Measurements from ENCODE around the gene TRPV4. TPM values are rescaled to one million over a fixed set of nuclear protein-coding genes. Genes with fewer than 3 reads are reported as not detected.

TRPV4 gene
- total and polyA plus RNA-seq, 9 of the 15 experiments (the other 6 are each of a cell fraction or from before 2014, with no cell fraction given) = 0.13 TPM; not detected in 8

GRCh38 chr12:109777544-109777943 is 55.7 kb downstream of the TRPV4 start:
- in situ Hi-C loops (cut with MboI) = loop anchor here (5.0 kb wide), 2 partner anchors 185 to 260 kb away; no protein-coding TSS in a partner anchor
- H2AFZ ChIP-seq (ENCODE audit: low read depth, low read length) = no peak overlapping the region; the same call in 1 of the 2 replicates
- BruUV-seq (replicated peaks) = no TSS peak
- FAIRE-seq (no peak), ATAC-seq (peak; percentile 46; the same call in 2 of the 3 replicates), DNase-seq (ENCODE audit: extremely low read depth in 1 of 4, low spot score in 3 of 4) (peak; percentile 27 to 85 (median 78))
- ChIA-PET CTCF (ENCODE audit: low intra/inter-chr PET ratio) (no interaction called here), POLR2A (interaction anchor here (0.6 to 0.7 kb wide), 3 partner anchors 203 to 1222 kb away, joined by 3 to 4 read pairs (median 3); no protein-coding TSS in a partner anchor)
- H3K4me3 ChIP-seq = no peak overlapping the region
- peaks cover 0 to 9% of the 10 kb centered on the region in 2 experiments; a peak in 3 of 5 replicates for H3K4me1 ChIP-seq (replicated peaks in 1 of 2; ENCODE audit: control insufficient read depth in 2 of 2, insufficient read depth in 2 of 2, low read length in 2 of 2)
- H3K36me3 ChIP-seq (ENCODE audit: control insufficient read depth, insufficient read depth, low read length) = no peaks in the 10 kb centered on the region
- H3K27me3 ChIP-seq (ENCODE audit: control insufficient read depth in 2 of 2, insufficient read depth in 2 of 2, low read length in 2 of 2) = peaks cover 2 to 22% of the 10 kb centered on the region in 2 experiments; a peak in 4 of 5 replicates
- H3K4me2 ChIP-seq (ENCODE audit: insufficient read depth, low read length) = no peak overlapping the region
- H3K9me3 ChIP-seq (replicated peaks; ENCODE audit: control insufficient read depth, insufficient read depth, low read depth, low read length) = 0 out of 2 replicates have a peak, but pooled peaks cover 3% of the 10 kb centered on the region
- H3K9me1 ChIP-seq (ENCODE audit: control insufficient read depth, insufficient read depth, low read length) = no peaks in the 10 kb centered on the region
- 8% methylated on average over 5 of the region's 5 CpGs for WGBS (ENCODE audit: insufficient coverage, low coverage, missing lambda C conversion rate)
- H3K27ac ChIP-seq (ENCODE audit: extremely low read depth, low read depth, low read length) = no peak overlapping the region
- H4K20me1 ChIP-seq (replicated peaks; ENCODE audit: control insufficient read depth, insufficient read depth, low read length) = 0 out of 2 replicates have a peak, but pooled peaks cover 3% of the 10 kb centered on the region
- intact Hi-C loops (cut with micrococcal nuclease) = no loop called here
- no peak overlapping the region for H3K9ac ChIP-seq (ENCODE audit: insufficient read depth in 1 of 2, low read depth in 2 of 2, low read length in 2 of 2)
- H3K79me2 ChIP-seq (ENCODE audit: control insufficient read depth, insufficient read depth, low read length) = no peaks in the 10 kb centered on the region
- TF ChIP-seq ZNF217 (CRISPR knock-in tag; IDR thresholded peaks at IDR 0.05) = no peak
- TF ChIP-seq ZNF644 (tag; IDR thresholded peaks at IDR 0.05; ENCODE audit: low read depth) = no peak
- no peak; the same call in 1 of the 2 replicates for TF ChIP-seq RFX1 (IDR thresholded peaks at IDR 0.05)
- peak; percentile 66 for TF ChIP-seq USF1 (CRISPR knock-in tag; IDR thresholded peaks at IDR 0.05)
- TF ChIP-seq ZNF655 (CRISPR knock-in tag; IDR thresholded peaks at IDR 0.05) = no peak
- TF ChIP-seq HBP1 (CRISPR knock-in tag; IDR thresholded peaks at IDR 0.05) = no peak
- TF ChIP-seq ILK (tag; IDR thresholded peaks at IDR 0.05; ENCODE audit: borderline replicate concordance, low read depth) = no peak
- no peak for TF ChIP-seq NR2C1 (IDR thresholded peaks at IDR 0.05)
- no peak for TF ChIP-seq NR2C1 (tag; IDR thresholded peaks at IDR 0.05)
- TF ChIP-seq ARNT (IDR thresholded peaks at IDR 0.05) = no peak
- no peak for TF ChIP-seq DACH1 (IDR thresholded peaks at IDR 0.05; ENCODE audit: partially characterized antibody)
- TF ChIP-seq PHF21A (IDR thresholded peaks at IDR 0.05; ENCODE audit: borderline replicate concordance, low read depth) = no peak
- TF ChIP-seq NFYB (IDR thresholded peaks at IDR 0.05; ENCODE audit: extremely low read depth, insufficient read length) = peak; percentile 29
- TF ChIP-seq BMI1 (IDR thresholded peaks at IDR 0.05; ENCODE audit: low read length) = no peak
- TF ChIP-seq RAD51 (IDR thresholded peaks at IDR 0.05; ENCODE audit: borderline replicate concordance, low read depth) = peak; percentile 56; the same call in 1 of the 2 replicates
- TF ChIP-seq ZNF79 (CRISPR knock-in tag; IDR thresholded peaks at IDR 0.05; ENCODE audit: low read depth) = no peak
- no peak for TF ChIP-seq KAT2B (IDR thresholded peaks at IDR 0.05; ENCODE audit: low read depth, low read length)
- TF ChIP-seq EP400 (IDR thresholded peaks at IDR 0.05) = no peak
- TF ChIP-seq RBM25 (IDR thresholded peaks at IDR 0.05; ENCODE audit: low read depth, low read length, severe bottlenecking) = peak; percentile 8
- TF ChIP-seq USF2 (CRISPR knock-in tag; IDR thresholded peaks at IDR 0.05) = peak; percentile 73
